ENCODE measurements around the gene PBX1. TPM values are rescaled to one million over a fixed set of nuclear protein-coding genes. Genes with fewer than 3 reads are reported as not detected.

PBX1 gene
- total RNA-seq, 1 experiment from 2014 or later = 102 TPM

DNA sequence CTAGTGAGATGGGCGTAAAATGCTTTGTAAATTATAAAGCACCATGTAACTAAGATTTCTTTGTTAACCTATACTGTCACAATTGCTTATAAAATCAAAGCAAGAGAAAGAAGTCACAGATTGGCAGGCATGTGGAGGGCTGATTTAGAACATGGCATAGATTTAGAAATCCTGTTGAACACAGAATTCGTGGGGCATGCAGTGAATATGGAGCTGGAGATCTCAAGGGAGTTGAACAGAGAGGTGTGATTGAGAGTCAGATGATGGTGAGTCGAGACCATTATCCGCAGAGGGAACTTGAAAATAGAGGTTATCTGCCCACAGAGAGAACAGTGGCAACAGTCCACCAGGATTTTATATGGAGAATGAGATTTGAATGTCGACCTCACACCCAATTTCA is 27.6 kb downstream of the PBX1 start (continued):
- no peak for TF ChIP-seq AR (CRISPR knock-in tag; IDR thresholded peaks at IDR 0.05)

GRCh38 chr1:164587617-164588501 is 28.9 kb downstream of the PBX1 start:
- DNase-seq (ENCODE audit: low spot score) = no peak
- Mint-ChIP-seq H3K27me3 (ENCODE audit: low read depth) (no peaks in the 10 kb centered on the region), H3K4me1 (peaks cover 99% of the 10 kb centered on the region), H3K27ac (peak overlapping the region; percentile 98), H3K9me3 (no peaks in the 10 kb centered on the region), H3K36me3 (peaks cover 3% of the 10 kb centered on the region; the same call in 1 of the 2 replicates), H3K4me3 (peak overlapping the region; percentile 59)
- ChIA-PET POLR2A (interaction anchor here (1.1 to 1.7 kb wide), 2 partner anchors 14 to 29 kb away, joined by 4 to 6 read pairs; partner anchors contain the start of gene PBX1), CTCF (interaction anchor here (0.6 to 1.8 kb wide), 4 partner anchors 9 to 148 kb away, joined by 3 to 12 read pairs (median 3); partner anchors contain the start of gene PBX1)
- TF ChIP-seq EMX1 (CRISPR knock-in tag; IDR thresholded peaks at IDR 0.05) (no peak), GABPB1 (CRISPR knock-in tag; IDR thresholded peaks at IDR 0.05) (no peak), PREB (CRISPR knock-in tag; IDR thresholded peaks at IDR 0.05; ENCODE audit: borderline replicate concordance) (no peak), AR (CRISPR knock-in tag; IDR thresholded peaks at IDR 0.05) (no peak), TEAD4 (CRISPR knock-in tag; IDR thresholded peaks at IDR 0.05) (no peak), ERG (CRISPR knock-in tag; IDR thresholded peaks at IDR 0.05) (no peak), OVOL2 (CRISPR knock-in tag; IDR thresholded peaks at IDR 0.05; ENCODE audit: borderline replicate concordance) (no peak), FOXP1 (CRISPR knock-in tag; IDR thresholded peaks at IDR 0.05; ENCODE audit: borderline replicate concordance) (no peak), ELF4 (CRISPR knock-in tag; IDR thresholded peaks at IDR 0.05; ENCODE audit: low read depth) (no peak), ATF3 (CRISPR knock-in tag; conservative IDR thresholded peaks at IDR 0.05) (no peak), RELA (CRISPR knock-in tag; IDR thresholded peaks at IDR 0.05; ENCODE audit: borderline replicate concordance) (no peak), ETV6 (CRISPR knock-in tag; IDR thresholded peaks at IDR 0.05) (no peak), USF1 (CRISPR knock-in tag; IDR thresholded peaks at IDR 0.05) (no peak), KAT7 (CRISPR knock-in tag; IDR thresholded peaks at IDR 0.05; ENCODE audit: borderline replicate concordance) (no peak), CREM (CRISPR knock-in tag; IDR thresholded peaks at IDR 0.05) (no peak), JAZF1 (CRISPR knock-in tag; IDR thresholded peaks at IDR 0.05) (no peak), ZNF138 (CRISPR knock-in tag; conservative IDR thresholded peaks at IDR 0.05) (no peak)
- TF ChIP-seq, protein P1, sequence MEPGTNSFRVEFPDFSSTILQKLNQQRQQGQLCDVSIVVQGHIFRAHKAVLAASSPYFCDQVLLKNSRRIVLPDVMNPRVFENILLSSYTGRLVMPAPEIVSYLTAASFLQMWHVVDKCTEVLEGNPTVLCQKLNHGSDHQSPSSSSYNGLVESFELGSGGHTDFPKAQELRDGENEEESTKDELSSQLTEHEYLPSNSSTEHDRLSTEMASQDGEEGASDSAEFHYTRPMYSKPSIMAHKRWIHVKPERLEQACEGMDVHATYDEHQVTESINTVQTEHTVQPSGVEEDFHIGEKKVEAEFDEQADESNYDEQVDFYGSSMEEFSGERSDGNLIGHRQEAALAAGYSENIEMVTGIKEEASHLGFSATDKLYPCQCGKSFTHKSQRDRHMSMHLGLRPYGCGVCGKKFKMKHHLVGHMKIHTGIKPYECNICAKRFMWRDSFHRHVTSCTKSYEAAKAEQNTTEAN (CRISPR knock-in tag; IDR thresholded peaks at IDR 0.05) = no peak
- TF ChIP-seq, protein P2, sequence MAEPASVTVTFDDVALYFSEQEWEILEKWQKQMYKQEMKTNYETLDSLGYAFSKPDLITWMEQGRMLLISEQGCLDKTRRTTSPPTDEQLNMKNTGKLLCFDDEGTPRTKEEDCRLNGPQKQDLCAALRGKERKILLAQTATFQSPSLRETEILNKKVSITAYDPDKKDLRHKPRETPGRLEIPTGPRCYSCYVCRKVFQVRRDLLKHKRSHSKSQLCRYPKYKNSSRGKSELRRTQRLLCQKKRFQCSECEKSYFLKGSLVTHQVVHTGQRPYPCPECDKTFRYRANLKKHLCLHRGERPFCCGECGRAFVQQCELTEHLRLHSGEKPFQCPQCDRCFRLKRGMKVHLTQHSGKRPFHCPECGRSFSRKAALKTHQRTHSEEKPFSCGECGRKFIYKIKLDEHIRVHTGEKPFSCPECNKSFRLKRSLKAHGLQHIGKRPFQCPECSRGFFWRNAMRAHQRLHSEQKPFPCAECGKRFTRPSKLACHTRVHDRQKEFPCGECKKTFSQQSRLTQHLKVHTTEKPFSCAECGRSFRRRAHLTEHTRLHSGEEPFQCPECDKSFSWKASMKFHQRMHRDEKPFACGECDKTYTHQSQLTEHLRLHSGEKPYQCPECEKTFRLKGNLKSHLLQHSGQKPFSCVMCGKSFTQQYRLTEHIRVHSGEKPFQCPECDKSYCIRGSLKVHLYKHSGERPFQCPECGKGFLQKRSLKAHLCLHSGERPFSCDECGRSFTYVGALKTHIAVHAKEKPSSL (CRISPR knock-in tag; conservative IDR thresholded peaks at IDR 0.05) = no peak
- no peak for ATAC-seq
